GM12878 (cell line): Measurements from ENCODE around the gene MDFIC2. TPM values are rescaled to one million over a fixed set of nuclear protein-coding genes. Genes with fewer than 3 reads are reported as not detected.

Experiments
- ATAC-seq: fragments of 200-7000 bp; cut with Tn5 transposase; 3 replicates; pipeline ENCODE4 v1.9.1; 2020; ENCODE audit warnings: mild to moderate bottlenecking, moderate library complexity
- BruUV-seq: library from RNA; stranded (reverse); fragments of 400-500 nt; replicated peaks from 2 replicates; lab custom pipeline; 2021; lab: Mats Ljungman, UMichigan
- CTCF ChIA-PET: fragments of 300-600 bp; sonication (Branson Sonifier 250); formaldehyde crosslinking; extraction: SDS; loops from one replicate; lab custom pipeline; 2021; ENCODE audit warnings: inconsistent platforms; lab: Yijun Ruan, JAX
- POLR2A ChIA-PET: fragments of 350-600 bp; formaldehyde crosslinking; extraction: SDS; loops from one replicate; lab custom pipeline; 2021; ENCODE audit warnings: inconsistent platforms; lab: Charles Lee
- RAD21 ChIA-PET: fragments of 300-600 bp; sonication (Branson Sonifier 250); formaldehyde crosslinking; loops from one replicate; lab custom pipeline; 2023; ENCODE audit warnings: antibody characterized with exemption; ENCODE audit not compliant: unreplicated experiment; lab: Charles Lee
- SMC1A ChIA-PET: fragments of 300-600 bp; sonication (Branson Sonifier 250); formaldehyde crosslinking; loops from one replicate; lab custom pipeline; 2023; ENCODE audit not compliant: unreplicated experiment, uncharacterized antibody; lab: Charles Lee
- DNase-seq: peaks from one replicate; pipeline ENCODE4 v3.0.0-alpha.2; 2011; ENCODE audit warnings: low read depth, low spot score
- FAIRE-seq: peaks from 3 replicates; lab custom pipeline; 2011; peaks lifted over from hg19 to GRCh38; lab: Jason Lieb, UNC
- H2AFZ ChIP-seq: 2 replicates; pipeline ENCODE4 v1.6.0; 2011; ENCODE audit warnings: low read depth, low read length, control low read depth; ENCODE audit not compliant: control insufficient read depth
- H3K27ac ChIP-seq: 2 replicates; pipeline ENCODE4 v1.5.1; 2011; ENCODE audit warnings: control low read depth; ENCODE audit not compliant: control insufficient read depth, insufficient read depth
- H3K27me3 ChIP-seq, 2 experiments: replicated peaks in 1 of 2; 2 replicates each; pipeline versions ENCODE4 v1.6.0 to v1.6.1; 2011; ENCODE audit warnings: low read length in 1 of 2; ENCODE audit not compliant: control insufficient read depth in 2 of 2, insufficient read depth in 2 of 2
- H3K36me3 ChIP-seq, 2 experiments: 2 replicates each; pipeline ENCODE4 v1.5.1; 2011; ENCODE audit warnings: low read length in 1 of 2; ENCODE audit not compliant: control insufficient read depth in 2 of 2, insufficient read depth in 2 of 2
- H3K4me1 ChIP-seq: 2 replicates; pipeline ENCODE4 v1.6.1; 2011; ENCODE audit warnings: mild to moderate bottlenecking, low read length, moderate library complexity, mixed read lengths; ENCODE audit not compliant: control insufficient read depth, insufficient read depth
- H3K4me2 ChIP-seq: 2 replicates; pipeline ENCODE4 v1.6.0; 2011; ENCODE audit warnings: control low read depth; ENCODE audit not compliant: control insufficient read depth, insufficient read depth
- H3K4me3 ChIP-seq: fragments of 200-600 bp; sonication (generic); 2 replicates; pipeline ENCODE4 v1.5.1; 2016
- H3K79me2 ChIP-seq: 2 replicates; pipeline ENCODE4 v1.6.0; 2011; ENCODE audit warnings: low read length; ENCODE audit not compliant: control insufficient read depth, insufficient read depth
- H3K9ac ChIP-seq: 2 replicates; pipeline ENCODE4 v1.8.0; 2011; ENCODE audit warnings: low read length, control low read depth, mixed read lengths; ENCODE audit not compliant: control insufficient read depth, insufficient read depth
- H3K9me3 ChIP-seq: replicated peaks from 3 replicates; pipeline ENCODE4 v1.5.1; 2011; ENCODE audit warnings: mild to moderate bottlenecking, low read length; ENCODE audit not compliant: control insufficient read depth, insufficient read depth
- H4K20me1 ChIP-seq: 2 replicates; pipeline ENCODE4 v1.6.0; 2011; ENCODE audit not compliant: control insufficient read depth, insufficient read depth
- ASH2L ChIP-seq: fragments of 300-600, 200-600 bp; sonication (generic); IDR thresholded peaks from 2 replicates; pipeline ENCODE4 v1.6.1; 2017; ENCODE audit warnings: low read depth, mild to moderate bottlenecking, borderline replicate concordance
- BCL11A ChIP-seq: IDR thresholded peaks from 2 replicates; pipeline ENCODE4 v1.6.1; 2011; ENCODE audit warnings: low read depth, low read length
- CBFB ChIP-seq: IDR thresholded peaks from 2 replicates; pipeline ENCODE4 v1.6.1; 2016; ENCODE audit warnings: antibody characterized with exemption, low read depth
- E2F8 ChIP-seq: fragments of 450-650 bp; IDR thresholded peaks from 2 replicates; pipeline ENCODE4 v1.6.1; 2018; ENCODE audit warnings: mild to moderate bottlenecking, low read depth, moderate library complexity; ENCODE audit not compliant: partially characterized antibody
- E4F1 ChIP-seq: fragments of 450-650 bp; IDR thresholded peaks from 2 replicates; pipeline ENCODE4 v1.6.1; 2018; ENCODE audit warnings: borderline replicate concordance, mild to moderate bottlenecking; ENCODE audit not compliant: partially characterized antibody
- FOXK2 ChIP-seq: fragments of 450-650 bp; IDR thresholded peaks from 2 replicates; pipeline ENCODE4 v1.6.1; 2017; ENCODE audit warnings: mild to moderate bottlenecking, moderate library complexity
- FOXM1 ChIP-seq: IDR thresholded peaks from 2 replicates; pipeline ENCODE4 v1.6.1; 2012; ENCODE audit warnings: low read depth, mild to moderate bottlenecking, inconsistent platforms, low read length, moderate library complexity
- IRF4 ChIP-seq: IDR thresholded peaks from 2 replicates; pipeline ENCODE4 v1.6.1; 2011; ENCODE audit warnings: low read depth, low read length
- JUNB ChIP-seq: IDR thresholded peaks from 2 replicates; pipeline ENCODE4 v1.6.1; 2016; ENCODE audit warnings: antibody characterized with exemption, mild to moderate bottlenecking
- KDM1A ChIP-seq: fragments of 200-600 bp; sonication (generic); IDR thresholded peaks from 2 replicates; pipeline ENCODE4 v1.6.1; 2016; ENCODE audit warnings: borderline replicate concordance
- NFXL1 ChIP-seq: fragments of 450-650 bp; IDR thresholded peaks from 2 replicates; pipeline ENCODE4 v1.6.1; 2017; ENCODE audit warnings: antibody characterized with exemption, mild to moderate bottlenecking, borderline replicate concordance
- NR2C2 ChIP-seq: IDR thresholded peaks from 2 replicates; pipeline ENCODE4 v1.6.1; 2011; ENCODE audit warnings: borderline replicate concordance, low read depth; ENCODE audit not compliant: control insufficient read depth, insufficient read length
- RBBP5 ChIP-seq: fragments of 200-600 bp; sonication (generic); conservative IDR thresholded peaks from 2 replicates; pipeline ENCODE4 v1.6.1; 2016
- SIN3A ChIP-seq: IDR thresholded peaks from 2 replicates; pipeline ENCODE4 v1.6.1; 2012; ENCODE audit warnings: low read depth, low read length, improper control_type of control experiment
- SREBF1 ChIP-seq: IDR thresholded peaks from 2 replicates; pipeline ENCODE4 v1.6.1; 2012; ENCODE audit warnings: mild to moderate bottlenecking, low read length
- TBL1XR1 ChIP-seq: IDR thresholded peaks from 2 replicates; pipeline ENCODE4 v1.6.1; 2012; ENCODE audit warnings: low read depth, low read length, improper control_type of control experiment
- USF2 ChIP-seq: IDR thresholded peaks from 2 replicates; pipeline ENCODE4 v1.6.1; 2011; ENCODE audit warnings: low read depth, low read length, improper control_type of control experiment, borderline replicate concordance
- WGBS: methylation state at CpG from one replicate; pipeline ENCODE4 v1.1.6; 2016; ENCODE audit warnings: low lambda C conversion rate; ENCODE audit not compliant: insufficient replicate concordance, insufficient coverage; ENCODE audit errors: missing lambda C conversion rate; 5-methylcytosine and 5-hydroxymethylcytosine counted together
- in situ Hi-C: fragments of 300-500 bp; cut with MboI; formaldehyde crosslinking; loops from 9 replicates; pipeline ENCODE4 v1.14.3; 2018; ENCODE audit warnings: mixed read lengths
- intact Hi-C: fragments of 100-400 bp; cut with micrococcal nuclease; formaldehyde crosslinking; loops from one replicate; pipeline ENCODE4 v1.14.2; 2022; ENCODE audit not compliant: unreplicated experiment
- polyA plus RNA-seq, 11 experiments: library from polyadenylated mRNA; depleted of rRNA in 4 of 11; unstranded in 6 of 11; stranded (reverse) in 5 of 11; fragments of >200 nt; fragmentation: Nextera tagmentation in 4 of 11; fragmentation: Illumina TruSeq in 1 of 11; extraction: Ambion mirVana in 4 of 11; extraction: Trizol in 1 of 11; gene quantifications; 1 replicate in 1 of 11; 2 replicates in 10 of 11; pipeline versions ENCODE4 v1.2.1 to v1.2.3, GENCODE V29; 2011 to 2016; ENCODE audit warnings: inconsistent platforms in 2 of 11, missing spikeins in 2 of 11, low read depth in 1 of 11
- total RNA-seq, 4 experiments: library from RNA; depleted of rRNA in 3 of 4; stranded (reverse); fragments of >200 nt in 3 of 4; fragmentation: Illumina TruSeq in 1 of 4; extraction: Trizol in 1 of 4; gene quantifications; 2 replicates each; pipeline versions ENCODE4 v1.2.1 to v1.2.3, GENCODE V29; 2013 to 2021
- TF ChIP-seq, protein P1 (sequence below): fragments of 450-650 bp; formaldehyde crosslinking; IDR thresholded peaks from 2 replicates; pipeline ENCODE4 v1.5.0; 2022; ENCODE audit warnings: mild to moderate bottlenecking, missing genetic modification characterization

MDFIC2 gene
- total and polyA plus RNA-seq, 10 of the 15 experiments (the other 5 are each of a cell fraction or from before 2014, with no cell fraction given) = not detected

DNA sequence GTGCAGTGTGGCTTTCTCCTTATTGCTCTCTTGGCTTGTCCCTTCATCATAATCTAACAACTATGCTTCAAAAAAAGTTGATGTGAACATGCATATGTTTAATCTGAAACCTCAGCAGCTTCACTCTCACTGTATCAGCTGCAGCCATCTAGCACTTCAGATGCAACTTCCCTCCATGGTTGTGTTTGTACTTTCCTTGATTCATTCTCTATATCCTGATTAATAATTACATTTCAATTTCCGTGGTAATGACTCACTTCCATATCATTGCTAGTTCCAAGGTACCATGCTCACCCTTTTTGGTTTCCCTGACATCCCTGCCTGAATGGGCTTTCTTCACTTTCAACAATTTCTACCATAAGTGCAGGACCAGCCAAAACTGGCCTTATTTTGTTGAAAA lies 51.2 kb downstream of the MDFIC2 start:
- no peaks in the 10 kb centered on the region for H3K27me3 ChIP-seq
- ChIA-PET SMC1A (no interaction called here), CTCF (no interaction called here), RAD21 (no interaction called here)
- no peak overlapping the region for H3K27ac ChIP-seq
- 0% methylated on average over 1 of the region's 1 CpG for WGBS
- H4K20me1 ChIP-seq = no peaks in the 10 kb centered on the region
- DNase-seq (no peak), FAIRE-seq (no peak), ATAC-seq (no peak)
- H2AFZ ChIP-seq = no peak overlapping the region
- in situ Hi-C loops (no loop called here), intact Hi-C loops (no loop called here)
- H3K4me3 ChIP-seq = no peak overlapping the region
- BruUV-seq = no TSS peak
- H3K9ac ChIP-seq = no peak overlapping the region
- no peaks in the 10 kb centered on the region for H3K4me1 ChIP-seq
- H3K4me2 ChIP-seq = no peak overlapping the region
- H3K9me3 ChIP-seq = no peaks in the 10 kb centered on the region
- H3K36me3 ChIP-seq = no peaks in the 10 kb centered on the region
- TF ChIP-seq ASH2L (no peak), USF2 (no peak), E4F1 (no peak), JUNB (no peak), TBL1XR1 (no peak), KDM1A (no peak), SIN3A (no peak), FOXK2 (no peak), BCL11A (no peak), NR2C2 (no peak), FOXM1 (no peak), CBFB (no peak), E2F8 (no peak), SREBF1 (no peak), NFXL1 (no peak), IRF4 (no peak), RBBP5 (no peak)
- TF ChIP-seq, protein P1, sequence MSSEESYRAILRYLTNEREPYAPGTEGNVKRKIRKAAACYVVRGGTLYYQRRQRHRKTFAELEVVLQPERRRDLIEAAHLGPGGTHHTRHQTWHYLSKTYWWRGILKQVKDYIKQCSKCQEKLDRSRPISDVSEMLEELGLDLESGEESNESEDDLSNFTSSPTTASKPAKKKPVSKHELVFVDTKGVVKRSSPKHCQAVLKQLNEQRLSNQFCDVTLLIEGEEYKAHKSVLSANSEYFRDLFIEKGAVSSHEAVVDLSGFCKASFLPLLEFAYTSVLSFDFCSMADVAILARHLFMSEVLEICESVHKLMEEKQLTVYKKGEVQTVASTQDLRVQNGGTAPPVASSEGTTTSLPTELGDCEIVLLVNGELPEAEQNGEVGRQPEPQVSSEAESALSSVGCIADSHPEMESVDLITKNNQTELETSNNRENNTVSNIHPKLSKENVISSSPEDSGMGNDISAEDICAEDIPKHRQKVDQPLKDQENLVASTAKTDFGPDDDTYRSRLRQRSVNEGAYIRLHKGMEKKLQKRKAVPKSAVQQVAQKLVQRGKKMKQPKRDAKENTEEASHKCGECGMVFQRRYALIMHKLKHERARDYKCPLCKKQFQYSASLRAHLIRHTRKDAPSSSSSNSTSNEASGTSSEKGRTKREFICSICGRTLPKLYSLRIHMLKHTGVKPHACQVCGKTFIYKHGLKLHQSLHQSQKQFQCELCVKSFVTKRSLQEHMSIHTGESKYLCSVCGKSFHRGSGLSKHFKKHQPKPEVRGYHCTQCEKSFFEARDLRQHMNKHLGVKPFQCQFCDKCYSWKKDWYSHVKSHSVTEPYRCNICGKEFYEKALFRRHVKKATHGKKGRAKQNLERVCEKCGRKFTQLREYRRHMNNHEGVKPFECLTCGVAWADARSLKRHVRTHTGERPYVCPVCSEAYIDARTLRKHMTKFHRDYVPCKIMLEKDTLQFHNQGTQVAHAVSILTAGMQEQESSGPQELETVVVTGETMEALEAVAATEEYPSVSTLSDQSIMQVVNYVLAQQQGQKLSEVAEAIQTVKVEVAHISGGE (CRISPR knock-in tag) = no peak
- TF ChIP-seq, all 136 proteins: peak for 0
- POLR2A ChIA-PET = no interaction called here
- no peaks in the 10 kb centered on the region for H3K79me2 ChIP-seq
